Measurements from ENCODE around the gene ZNRD2.

DNA sequence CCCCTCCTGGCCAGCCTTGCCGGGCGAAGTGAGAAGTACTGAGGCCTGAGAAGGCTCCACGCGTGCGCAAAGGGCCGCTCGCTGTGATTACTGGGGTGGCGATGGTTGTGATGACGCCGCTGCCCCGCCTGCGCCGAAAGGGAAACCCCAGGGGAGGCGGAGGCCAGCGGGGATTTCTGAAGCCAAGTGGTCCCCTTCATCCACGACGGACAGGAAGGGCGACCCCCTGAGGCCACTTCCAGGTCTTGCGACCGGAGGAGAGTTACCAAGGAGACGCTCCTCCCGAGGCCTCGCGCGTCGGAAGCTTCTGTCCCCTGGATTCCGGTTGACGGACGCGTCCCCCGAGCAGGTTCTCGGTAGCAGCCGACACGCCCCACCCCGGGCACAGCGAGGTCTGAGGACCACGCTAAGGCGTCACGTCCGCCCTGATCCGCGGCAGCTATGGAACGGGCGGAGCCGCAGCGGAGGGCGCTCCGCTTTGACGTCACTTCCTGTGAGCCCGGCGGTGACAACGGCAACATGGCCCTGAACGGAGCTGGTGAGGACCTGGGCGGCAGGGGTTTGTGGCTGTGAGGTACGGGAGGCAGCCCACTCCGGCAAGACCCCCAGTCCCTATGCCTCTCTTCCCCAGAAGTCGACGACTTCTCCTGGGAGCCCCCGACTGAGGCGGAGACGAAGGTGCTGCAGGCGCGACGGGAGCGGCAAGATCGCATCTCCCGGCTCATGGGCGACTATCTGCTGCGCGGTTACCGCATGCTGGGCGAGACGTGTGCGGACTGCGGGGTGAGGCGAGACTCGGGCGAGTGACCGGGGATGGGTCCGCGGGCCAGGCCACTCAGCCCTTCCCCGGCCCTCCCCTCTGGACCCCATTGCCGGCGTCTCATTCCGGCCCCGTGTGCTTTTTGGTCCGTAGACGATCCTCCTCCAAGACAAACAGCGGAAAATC is at the start of gene ZNRD2:
- no peak for TF ChIP-seq ZNF8 (CRISPR knock-in tag; IDR thresholded peaks at IDR 0.05)
- no peak for TF ChIP-seq BACH2 (CRISPR knock-in tag; IDR thresholded peaks at IDR 0.05; ENCODE audit: borderline replicate concordance)
- no peak for TF ChIP-seq ZNF565 (CRISPR knock-in tag; conservative IDR thresholded peaks at IDR 0.05; ENCODE audit: low read depth)
- TF ChIP-seq ARNTL (CRISPR knock-in tag; IDR thresholded peaks at IDR 0.05; ENCODE audit: borderline replicate concordance, low read depth), result no peak
- TF ChIP-seq, protein P1, sequence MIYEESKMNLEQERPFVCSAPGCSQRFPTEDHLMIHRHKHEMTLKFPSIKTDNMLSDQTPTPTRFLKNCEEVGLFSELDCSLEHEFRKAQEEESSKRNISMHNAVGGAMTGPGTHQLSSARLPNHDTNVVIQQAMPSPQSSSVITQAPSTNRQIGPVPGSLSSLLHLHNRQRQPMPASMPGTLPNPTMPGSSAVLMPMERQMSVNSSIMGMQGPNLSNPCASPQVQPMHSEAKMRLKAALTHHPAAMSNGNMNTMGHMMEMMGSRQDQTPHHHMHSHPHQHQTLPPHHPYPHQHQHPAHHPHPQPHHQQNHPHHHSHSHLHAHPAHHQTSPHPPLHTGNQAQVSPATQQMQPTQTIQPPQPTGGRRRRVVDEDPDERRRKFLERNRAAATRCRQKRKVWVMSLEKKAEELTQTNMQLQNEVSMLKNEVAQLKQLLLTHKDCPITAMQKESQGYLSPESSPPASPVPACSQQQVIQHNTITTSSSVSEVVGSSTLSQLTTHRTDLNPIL (CRISPR knock-in tag; IDR thresholded peaks at IDR 0.05; ENCODE audit: low read depth), result no peak
- TF ChIP-seq PPARA (CRISPR knock-in tag; IDR thresholded peaks at IDR 0.05; ENCODE audit: borderline replicate concordance), result no peak
- TF ChIP-seq, protein P2, sequence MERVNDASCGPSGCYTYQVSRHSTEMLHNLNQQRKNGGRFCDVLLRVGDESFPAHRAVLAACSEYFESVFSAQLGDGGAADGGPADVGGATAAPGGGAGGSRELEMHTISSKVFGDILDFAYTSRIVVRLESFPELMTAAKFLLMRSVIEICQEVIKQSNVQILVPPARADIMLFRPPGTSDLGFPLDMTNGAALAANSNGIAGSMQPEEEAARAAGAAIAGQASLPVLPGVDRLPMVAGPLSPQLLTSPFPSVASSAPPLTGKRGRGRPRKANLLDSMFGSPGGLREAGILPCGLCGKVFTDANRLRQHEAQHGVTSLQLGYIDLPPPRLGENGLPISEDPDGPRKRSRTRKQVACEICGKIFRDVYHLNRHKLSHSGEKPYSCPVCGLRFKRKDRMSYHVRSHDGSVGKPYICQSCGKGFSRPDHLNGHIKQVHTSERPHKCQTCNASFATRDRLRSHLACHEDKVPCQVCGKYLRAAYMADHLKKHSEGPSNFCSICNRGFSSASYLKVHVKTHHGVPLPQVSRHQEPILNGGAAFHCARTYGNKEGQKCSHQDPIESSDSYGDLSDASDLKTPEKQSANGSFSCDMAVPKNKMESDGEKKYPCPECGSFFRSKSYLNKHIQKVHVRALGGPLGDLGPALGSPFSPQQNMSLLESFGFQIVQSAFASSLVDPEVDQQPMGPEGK (CRISPR knock-in tag; IDR thresholded peaks at IDR 0.05; ENCODE audit: borderline replicate concordance), result no peak
- TF ChIP-seq RARB (CRISPR knock-in tag; IDR thresholded peaks at IDR 0.05), result no peak
- TF ChIP-seq, protein P3, sequence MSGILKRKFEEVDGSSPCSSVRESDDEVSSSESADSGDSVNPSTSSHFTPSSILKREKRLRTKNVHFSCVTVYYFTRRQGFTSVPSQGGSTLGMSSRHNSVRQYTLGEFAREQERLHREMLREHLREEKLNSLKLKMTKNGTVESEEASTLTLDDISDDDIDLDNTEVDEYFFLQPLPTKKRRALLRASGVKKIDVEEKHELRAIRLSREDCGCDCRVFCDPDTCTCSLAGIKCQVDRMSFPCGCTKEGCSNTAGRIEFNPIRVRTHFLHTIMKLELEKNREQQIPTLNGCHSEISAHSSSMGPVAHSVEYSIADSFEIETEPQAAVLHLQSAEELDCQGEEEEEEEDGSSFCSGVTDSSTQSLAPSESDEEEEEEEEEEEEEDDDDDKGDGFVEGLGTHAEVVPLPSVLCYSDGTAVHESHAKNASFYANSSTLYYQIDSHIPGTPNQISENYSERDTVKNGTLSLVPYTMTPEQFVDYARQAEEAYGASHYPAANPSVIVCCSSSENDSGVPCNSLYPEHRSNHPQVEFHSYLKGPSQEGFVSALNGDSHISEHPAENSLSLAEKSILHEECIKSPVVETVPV (CRISPR knock-in tag; IDR thresholded peaks at IDR 0.05), result no peak
- TF ChIP-seq, protein P4, sequence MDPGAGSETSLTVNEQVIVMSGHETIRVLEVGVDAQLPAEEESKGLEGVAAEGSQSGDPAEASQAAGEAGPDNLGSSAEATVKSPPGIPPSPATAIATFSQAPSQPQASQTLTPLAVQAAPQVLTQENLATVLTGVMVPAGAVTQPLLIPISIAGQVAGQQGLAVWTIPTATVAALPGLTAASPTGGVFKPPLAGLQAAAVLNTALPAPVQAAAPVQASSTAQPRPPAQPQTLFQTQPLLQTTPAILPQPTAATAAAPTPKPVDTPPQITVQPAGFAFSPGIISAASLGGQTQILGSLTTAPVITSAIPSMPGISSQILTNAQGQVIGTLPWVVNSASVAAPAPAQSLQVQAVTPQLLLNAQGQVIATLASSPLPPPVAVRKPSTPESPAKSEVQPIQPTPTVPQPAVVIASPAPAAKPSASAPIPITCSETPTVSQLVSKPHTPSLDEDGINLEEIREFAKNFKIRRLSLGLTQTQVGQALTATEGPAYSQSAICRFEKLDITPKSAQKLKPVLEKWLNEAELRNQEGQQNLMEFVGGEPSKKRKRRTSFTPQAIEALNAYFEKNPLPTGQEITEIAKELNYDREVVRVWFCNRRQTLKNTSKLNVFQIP (CRISPR knock-in tag; IDR thresholded peaks at IDR 0.05; ENCODE audit: borderline replicate concordance, low read depth), result no peak
- 0 out of 2 replicates have a peak, but pooled peaks have one; percentile 29 for TF ChIP-seq ESRRG (CRISPR knock-in tag; IDR thresholded peaks at IDR 0.05)
- TF ChIP-seq ZFP3 (CRISPR knock-in tag; IDR thresholded peaks at IDR 0.05), result no peak
